ENCODE results near the gene GSTA2. TPM values are rescaled to one million over a fixed set of nuclear protein-coding genes. Genes with fewer than 3 reads are reported as not detected.

Gene GSTA2
- total RNA-seq, 1 donor from 2014 or later = not detected

DNA sequence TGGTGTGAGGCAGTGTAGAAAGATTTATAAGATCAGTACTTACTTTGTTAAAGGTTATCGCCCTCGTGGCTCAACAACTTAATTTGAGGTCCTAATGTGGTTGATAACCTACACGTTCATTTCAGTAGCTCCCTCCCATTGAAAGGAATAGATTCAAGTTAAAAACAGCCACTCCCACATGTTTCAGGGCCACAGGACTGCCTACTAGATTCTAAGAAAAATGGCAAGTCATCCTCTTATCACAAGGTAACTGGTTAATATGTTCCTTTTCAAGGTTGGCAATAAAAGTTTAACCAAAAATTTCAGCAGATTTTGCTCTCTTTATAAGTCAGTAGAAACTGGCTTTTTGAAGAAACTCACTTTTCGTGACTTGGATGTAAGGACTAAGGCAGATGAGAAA, 17.1 kb downstream of the GSTA2 start:
- no peaks in the 10 kb centered on the region for H3K4me1 Mint-ChIP-seq (ENCODE audit: unreplicated experiment)
- TF ChIP-seq, protein P1, sequence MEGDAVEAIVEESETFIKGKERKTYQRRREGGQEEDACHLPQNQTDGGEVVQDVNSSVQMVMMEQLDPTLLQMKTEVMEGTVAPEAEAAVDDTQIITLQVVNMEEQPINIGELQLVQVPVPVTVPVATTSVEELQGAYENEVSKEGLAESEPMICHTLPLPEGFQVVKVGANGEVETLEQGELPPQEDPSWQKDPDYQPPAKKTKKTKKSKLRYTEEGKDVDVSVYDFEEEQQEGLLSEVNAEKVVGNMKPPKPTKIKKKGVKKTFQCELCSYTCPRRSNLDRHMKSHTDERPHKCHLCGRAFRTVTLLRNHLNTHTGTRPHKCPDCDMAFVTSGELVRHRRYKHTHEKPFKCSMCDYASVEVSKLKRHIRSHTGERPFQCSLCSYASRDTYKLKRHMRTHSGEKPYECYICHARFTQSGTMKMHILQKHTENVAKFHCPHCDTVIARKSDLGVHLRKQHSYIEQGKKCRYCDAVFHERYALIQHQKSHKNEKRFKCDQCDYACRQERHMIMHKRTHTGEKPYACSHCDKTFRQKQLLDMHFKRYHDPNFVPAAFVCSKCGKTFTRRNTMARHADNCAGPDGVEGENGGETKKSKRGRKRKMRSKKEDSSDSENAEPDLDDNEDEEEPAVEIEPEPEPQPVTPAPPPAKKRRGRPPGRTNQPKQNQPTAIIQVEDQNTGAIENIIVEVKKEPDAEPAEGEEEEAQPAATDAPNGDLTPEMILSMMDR (IDR thresholded peaks at IDR 0.05; ENCODE audit: unreplicated experiment) = no peak
- H3K36me3 Mint-ChIP-seq (ENCODE audit: low read depth, unreplicated experiment) = peaks cover 3% of the 10 kb centered on the region
- H3K4me3 Mint-ChIP-seq (ENCODE audit: unreplicated experiment) = no peak overlapping the region
- no peaks in the 10 kb centered on the region for H3K9me3 Mint-ChIP-seq (ENCODE audit: unreplicated experiment)
- no peak for DNase-seq (ENCODE audit: low spot score)
- H3K27ac Mint-ChIP-seq (ENCODE audit: unreplicated experiment) = no peak overlapping the region
- no peaks in the 10 kb centered on the region for H3K27me3 Mint-ChIP-seq (ENCODE audit: unreplicated experiment)

DNA sequence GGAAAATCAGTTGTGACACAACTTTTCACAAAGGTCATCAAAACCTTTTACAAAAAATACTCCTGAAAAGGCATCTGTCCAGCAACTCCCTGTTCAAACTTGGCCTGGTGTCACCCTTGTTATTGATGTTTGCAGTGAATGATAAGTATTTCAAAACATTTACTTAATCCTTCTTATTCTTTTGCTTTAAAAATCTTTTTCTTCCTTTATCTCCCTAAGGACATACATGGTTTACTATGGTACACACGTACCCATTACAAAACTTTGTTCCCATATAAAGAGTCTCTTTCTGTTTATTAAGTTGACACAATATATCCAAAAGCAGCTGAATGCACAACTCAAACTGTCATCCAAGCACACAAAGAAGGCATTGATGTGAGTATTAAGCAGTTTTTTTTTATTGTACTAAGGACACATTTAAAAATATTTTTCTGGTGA, 17.5 kb downstream of the GSTA2 start:
- TF ChIP-seq, protein P1 (IDR thresholded peaks at IDR 0.05; ENCODE audit: unreplicated experiment) = no peak
- no peak for DNase-seq (ENCODE audit: low spot score)
- Mint-ChIP-seq H3K4me3 (ENCODE audit: unreplicated experiment) (no peak overlapping the region), H3K27me3 (ENCODE audit: unreplicated experiment) (no peaks in the 10 kb centered on the region), H3K27ac (ENCODE audit: unreplicated experiment) (no peak overlapping the region), H3K4me1 (ENCODE audit: unreplicated experiment) (no peaks in the 10 kb centered on the region), H3K36me3 (ENCODE audit: low read depth, unreplicated experiment) (peaks cover under 1% of the 10 kb centered on the region), H3K9me3 (ENCODE audit: unreplicated experiment) (no peaks in the 10 kb centered on the region)

- H3K27me3 Mint-ChIP-seq (ENCODE audit: unreplicated experiment) = no peaks in the 10 kb centered on the region
Measured at GRCh38 chr6:52741872-52742271, 21.4 kb downstream of the GSTA2 start.

GRCh38 chr6:52739627-52740026, 23.6 kb downstream of the GSTA2 start:
- H3K36me3 Mint-ChIP-seq (ENCODE audit: low read depth, unreplicated experiment) = peaks cover 3% of the 10 kb centered on the region
- TF ChIP-seq, protein P1 (IDR thresholded peaks at IDR 0.05; ENCODE audit: unreplicated experiment) = no peak
- H3K9me3 Mint-ChIP-seq (ENCODE audit: unreplicated experiment) = no peaks in the 10 kb centered on the region
- H3K4me1 Mint-ChIP-seq (ENCODE audit: unreplicated experiment) = no peaks in the 10 kb centered on the region
- no peak overlapping the region for H3K27ac Mint-ChIP-seq (ENCODE audit: unreplicated experiment)
- DNase-seq (ENCODE audit: low spot score) = no peak
- no peak overlapping the region for H3K4me3 Mint-ChIP-seq (ENCODE audit: unreplicated experiment)
- H3K27me3 Mint-ChIP-seq (ENCODE audit: unreplicated experiment) = peaks cover 5% of the 10 kb centered on the region

More at GRCh38 chr6:52741872-52742271, 21.4 kb downstream of the GSTA2 start:
- TF ChIP-seq, protein P1 (IDR thresholded peaks at IDR 0.05; ENCODE audit: unreplicated experiment) = no peak
- H3K36me3 Mint-ChIP-seq (ENCODE audit: low read depth, unreplicated experiment) = peaks cover 3% of the 10 kb centered on the region
- H3K9me3 Mint-ChIP-seq (ENCODE audit: unreplicated experiment) = no peaks in the 10 kb centered on the region
- H3K4me3 Mint-ChIP-seq (ENCODE audit: unreplicated experiment) = no peak overlapping the region
- DNase-seq (ENCODE audit: low spot score) = no peak
- no peaks in the 10 kb centered on the region for H3K4me1 Mint-ChIP-seq (ENCODE audit: unreplicated experiment)
- no peak overlapping the region for H3K27ac Mint-ChIP-seq (ENCODE audit: unreplicated experiment)

DNA sequence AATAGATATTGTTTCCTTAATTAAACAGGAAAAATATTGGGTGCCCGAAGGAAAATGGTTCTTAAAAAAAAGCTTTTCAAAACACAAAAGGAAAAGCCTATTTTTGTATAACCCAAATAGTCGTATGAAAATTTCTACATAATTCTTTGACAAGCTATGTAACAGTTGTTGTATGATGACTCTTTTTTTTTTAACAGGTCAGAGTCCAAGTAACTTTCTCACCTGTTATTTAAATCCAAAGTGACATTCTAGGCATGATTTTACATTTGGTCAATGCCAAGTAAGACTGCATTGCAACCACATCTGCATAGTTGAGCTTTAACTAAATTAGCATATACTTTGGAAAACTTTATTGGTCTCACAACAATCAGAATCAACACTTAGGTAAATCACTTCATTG, 24.1 kb downstream of the GSTA2 start:
- no peaks in the 10 kb centered on the region for H3K9me3 Mint-ChIP-seq (ENCODE audit: unreplicated experiment)
- H3K4me1 Mint-ChIP-seq (ENCODE audit: unreplicated experiment) = no peaks in the 10 kb centered on the region
- H3K36me3 Mint-ChIP-seq (ENCODE audit: low read depth, unreplicated experiment) = peaks cover 3% of the 10 kb centered on the region
- H3K27ac Mint-ChIP-seq (ENCODE audit: unreplicated experiment) = no peak overlapping the region
- no peak for DNase-seq (ENCODE audit: low spot score)
- H3K27me3 Mint-ChIP-seq (ENCODE audit: unreplicated experiment) = peaks cover 5% of the 10 kb centered on the region
- H3K4me3 Mint-ChIP-seq (ENCODE audit: unreplicated experiment) = no peak overlapping the region
- TF ChIP-seq, protein P1 (IDR thresholded peaks at IDR 0.05; ENCODE audit: unreplicated experiment) = no peak
